ENCODE results near the gene MSTN. TPM values are rescaled to one million over a fixed set of nuclear protein-coding genes. Genes with fewer than 3 reads are reported as not detected.

Gene MSTN
- total RNA-seq, 1 experiment from 2014 or later: 0.09 TPM

GRCh38 chr2:190099890-190100697, 37.6 kb upstream of the MSTN start:
- CTCF ChIA-PET: interaction anchor here (1.7 kb wide), 1 partner anchor 16 kb away, joined by 5 read pairs; no protein-coding TSS in a partner anchor
- no peaks in the 10 kb centered on the region for H3K27me3 Mint-ChIP-seq (ENCODE audit: insufficient read depth, unreplicated experiment)
- POLR2A ChIA-PET: no interaction called here
- no peaks in the 10 kb centered on the region for H3K4me1 Mint-ChIP-seq (ENCODE audit: insufficient read depth, unreplicated experiment)
- BruUV-seq (replicated peaks): no TSS peak
- no peak overlapping the region for H3K27ac Mint-ChIP-seq (ENCODE audit: low read depth, unreplicated experiment)
- intact Hi-C loops (cut with micrococcal nuclease): no loop called here
- TF ChIP-seq, protein P1, sequence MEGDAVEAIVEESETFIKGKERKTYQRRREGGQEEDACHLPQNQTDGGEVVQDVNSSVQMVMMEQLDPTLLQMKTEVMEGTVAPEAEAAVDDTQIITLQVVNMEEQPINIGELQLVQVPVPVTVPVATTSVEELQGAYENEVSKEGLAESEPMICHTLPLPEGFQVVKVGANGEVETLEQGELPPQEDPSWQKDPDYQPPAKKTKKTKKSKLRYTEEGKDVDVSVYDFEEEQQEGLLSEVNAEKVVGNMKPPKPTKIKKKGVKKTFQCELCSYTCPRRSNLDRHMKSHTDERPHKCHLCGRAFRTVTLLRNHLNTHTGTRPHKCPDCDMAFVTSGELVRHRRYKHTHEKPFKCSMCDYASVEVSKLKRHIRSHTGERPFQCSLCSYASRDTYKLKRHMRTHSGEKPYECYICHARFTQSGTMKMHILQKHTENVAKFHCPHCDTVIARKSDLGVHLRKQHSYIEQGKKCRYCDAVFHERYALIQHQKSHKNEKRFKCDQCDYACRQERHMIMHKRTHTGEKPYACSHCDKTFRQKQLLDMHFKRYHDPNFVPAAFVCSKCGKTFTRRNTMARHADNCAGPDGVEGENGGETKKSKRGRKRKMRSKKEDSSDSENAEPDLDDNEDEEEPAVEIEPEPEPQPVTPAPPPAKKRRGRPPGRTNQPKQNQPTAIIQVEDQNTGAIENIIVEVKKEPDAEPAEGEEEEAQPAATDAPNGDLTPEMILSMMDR (IDR thresholded peaks at IDR 0.05; ENCODE audit: unreplicated experiment): no peak
- H3K36me3 Mint-ChIP-seq (ENCODE audit: insufficient read depth, unreplicated experiment): no peaks in the 10 kb centered on the region
- no peak for DNase-seq (ENCODE audit: unreplicated experiment)
- H3K4me3 Mint-ChIP-seq (ENCODE audit: unreplicated experiment): no peak overlapping the region
- H3K9me3 Mint-ChIP-seq (ENCODE audit: unreplicated experiment): peaks cover 14% of the 10 kb centered on the region

- ChIA-PET POLR2A (no interaction called here), CTCF (interaction anchor here (1.4 to 1.7 kb wide), 2 partner anchors 10 to 15 kb away, joined by 5 to 8 read pairs; no protein-coding TSS in a partner anchor)
- no peak for DNase-seq (ENCODE audit: unreplicated experiment)
- Mint-ChIP-seq H3K4me1 (ENCODE audit: insufficient read depth, unreplicated experiment) (no peaks in the 10 kb centered on the region), H3K9me3 (ENCODE audit: unreplicated experiment) (peaks cover 14% of the 10 kb centered on the region), H3K36me3 (ENCODE audit: insufficient read depth, unreplicated experiment) (no peaks in the 10 kb centered on the region), H3K27ac (ENCODE audit: low read depth, unreplicated experiment) (no peak overlapping the region), H3K4me3 (ENCODE audit: unreplicated experiment) (no peak overlapping the region), H3K27me3 (ENCODE audit: insufficient read depth, unreplicated experiment) (no peaks in the 10 kb centered on the region)
- intact Hi-C loops (cut with micrococcal nuclease): no loop called here
- no TSS peak for BruUV-seq (replicated peaks)
- TF ChIP-seq, protein P1 (IDR thresholded peaks at IDR 0.05; ENCODE audit: unreplicated experiment): no peak
These were observed 36.3 kb upstream of the MSTN start for GRCh38 chr2:190098851-190099250.

- H3K27me3 Mint-ChIP-seq (ENCODE audit: insufficient read depth, unreplicated experiment): no peaks in the 10 kb centered on the region
- no peaks in the 10 kb centered on the region for H3K36me3 Mint-ChIP-seq (ENCODE audit: insufficient read depth, unreplicated experiment)
- POLR2A ChIA-PET: no interaction called here
- H3K9me3 Mint-ChIP-seq (ENCODE audit: unreplicated experiment): peaks cover 4% of the 10 kb centered on the region
- no peaks in the 10 kb centered on the region for H3K4me1 Mint-ChIP-seq (ENCODE audit: insufficient read depth, unreplicated experiment)
- TF ChIP-seq, protein P1 (IDR thresholded peaks at IDR 0.05; ENCODE audit: unreplicated experiment): no peak
- CTCF ChIA-PET: no interaction called here
- no peak for DNase-seq (ENCODE audit: unreplicated experiment)
- no TSS peak for BruUV-seq (replicated peaks)
- intact Hi-C loops (cut with micrococcal nuclease): no loop called here
- H3K4me3 Mint-ChIP-seq (ENCODE audit: unreplicated experiment): no peak overlapping the region
- no peak overlapping the region for H3K27ac Mint-ChIP-seq (ENCODE audit: low read depth, unreplicated experiment)
These were observed 34.6 kb upstream of the MSTN start for GRCh38 chr2:190097115-190097514.

DNA sequence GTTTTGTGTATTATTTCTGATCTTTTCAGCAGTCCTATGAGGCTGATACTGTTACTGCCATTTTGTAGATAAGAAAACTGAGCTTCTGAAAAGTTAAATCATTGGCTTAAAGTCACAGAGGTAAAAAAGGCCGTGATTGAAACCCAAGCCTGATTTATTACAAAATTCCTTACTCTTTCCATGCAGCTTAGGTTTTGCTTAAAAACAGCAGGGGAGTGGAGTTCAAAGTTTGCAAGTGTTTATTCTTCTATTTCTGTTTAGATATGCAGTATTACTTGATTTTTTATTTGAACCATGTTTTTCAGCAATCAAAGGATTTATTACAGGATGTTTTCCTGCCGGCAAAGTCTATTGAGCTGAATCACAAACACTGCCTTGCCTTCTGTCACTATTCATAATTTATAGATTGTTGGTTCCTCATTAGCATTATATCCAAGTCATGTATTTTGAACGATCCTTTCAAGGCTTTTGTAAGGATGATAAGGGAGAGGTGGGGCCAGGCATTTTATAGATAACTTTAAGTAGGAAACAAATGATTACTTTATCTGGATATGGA, 31.9 kb upstream of the MSTN start:
- Mint-ChIP-seq H3K27ac (ENCODE audit: low read depth, unreplicated experiment) (no peak overlapping the region), H3K9me3 (ENCODE audit: unreplicated experiment) (no peaks in the 10 kb centered on the region), H3K4me1 (ENCODE audit: insufficient read depth, unreplicated experiment) (no peaks in the 10 kb centered on the region), H3K36me3 (ENCODE audit: insufficient read depth, unreplicated experiment) (no peaks in the 10 kb centered on the region), H3K27me3 (ENCODE audit: insufficient read depth, unreplicated experiment) (no peaks in the 10 kb centered on the region), H3K4me3 (ENCODE audit: unreplicated experiment) (no peak overlapping the region)
- POLR2A ChIA-PET: no interaction called here
- CTCF ChIA-PET: interaction anchor here (0.7 to 1.0 kb wide), 2 partner anchors 156 to 220 kb away, joined by 3 to 5 read pairs; no protein-coding TSS in a partner anchor
- TF ChIP-seq, protein P1 (IDR thresholded peaks at IDR 0.05; ENCODE audit: unreplicated experiment): no peak
- intact Hi-C loops (cut with micrococcal nuclease): no loop called here
- BruUV-seq (replicated peaks): no TSS peak
- DNase-seq (ENCODE audit: unreplicated experiment): no peak
